ENCODE results near the gene SBNO2.
A peak's percentile ranks its signal among the peaks of the same experiment; 100 is the strongest.

The SBNO2 gene

GRCh38 chr19:1066251-1066747 lies 107.8 kb downstream of the SBNO2 start:
- H3K27me3 ChIP-seq (ENCODE audit: insufficient read depth, low read length), result no peaks in the 10 kb centered on the region
- H4K20me1 ChIP-seq (ENCODE audit: insufficient read depth, low read length), result no peaks in the 10 kb centered on the region
- no peaks in the 10 kb centered on the region for H3K9me2 ChIP-seq (ENCODE audit: low read depth, low read length)
- H3K4me1 ChIP-seq (ENCODE audit: insufficient read depth, low read length, severe bottlenecking), result peaks cover 46% of the 10 kb centered on the region
- H3K4me2 ChIP-seq (ENCODE audit: low read length), result peak overlapping the region; percentile 72
- TF ChIP-seq CTCF (IDR thresholded peaks at IDR 0.05; ENCODE audit: low read length), result no peak
- H3K9me3 ChIP-seq (ENCODE audit: low read length), result no peaks in the 10 kb centered on the region
- peak overlapping the region; percentile 86 for H3K4me3 ChIP-seq (ENCODE audit: low read depth, low read length, poor library complexity, severe bottlenecking)
- peak overlapping the region; percentile 46 for H3K27ac ChIP-seq (ENCODE audit: low read depth, low read length, poor library complexity, severe bottlenecking)
- H3F3A ChIP-seq (ENCODE audit: insufficient read depth, low read length), result no peaks in the 10 kb centered on the region
- peak overlapping the region; percentile 87 for H3K9ac ChIP-seq (ENCODE audit: low read length)
- no peak overlapping the region for H2AFZ ChIP-seq (ENCODE audit: low read length)
- H3K36me3 ChIP-seq (ENCODE audit: insufficient read depth, low read length), result peaks cover 15% of the 10 kb centered on the region
- no peaks in the 10 kb centered on the region for H3K79me2 ChIP-seq (ENCODE audit: insufficient read depth, low read length)

- TF ChIP-seq EZH2 (IDR thresholded peaks at IDR 0.05; ENCODE audit: borderline replicate concordance, low read length), result no peak
- TF ChIP-seq CTCF (IDR thresholded peaks at IDR 0.05; ENCODE audit: low read length), result no peak
- Histone ChIP-seq H3K4me1 (ENCODE audit: insufficient read depth, low read length, severe bottlenecking) (peaks cover 46% of the 10 kb centered on the region), H4K20me1 (ENCODE audit: insufficient read depth, low read length) (no peaks in the 10 kb centered on the region), H3K79me2 (ENCODE audit: insufficient read depth, low read length) (no peaks in the 10 kb centered on the region), H2AFZ (ENCODE audit: low read length) (no peak overlapping the region), H3F3A (ENCODE audit: insufficient read depth, low read length) (no peaks in the 10 kb centered on the region), H3K27me3 (ENCODE audit: insufficient read depth, low read length) (no peaks in the 10 kb centered on the region), H3K9ac (ENCODE audit: low read length) (no peak overlapping the region), H3K4me2 (ENCODE audit: low read length) (peak overlapping the region; percentile 69; the same call in 1 of the 2 replicates), H3K27ac (ENCODE audit: low read depth, low read length, poor library complexity, severe bottlenecking) (no peak overlapping the region), H3K9me2 (ENCODE audit: low read depth, low read length) (no peaks in the 10 kb centered on the region), H3K36me3 (ENCODE audit: insufficient read depth, low read length) (peaks cover 11% of the 10 kb centered on the region), H3K4me3 (ENCODE audit: low read depth, low read length, poor library complexity, severe bottlenecking) (peak overlapping the region; percentile 43), H3K9me3 (ENCODE audit: low read length) (no peaks in the 10 kb centered on the region)
These were observed 108.4 kb downstream of the SBNO2 start for GRCh38 chr19:1065606-1066109.

GRCh38 chr19:1064661-1065605 lies 109.1 kb downstream of the SBNO2 start:
- H3F3A ChIP-seq (ENCODE audit: insufficient read depth, low read length), result no peaks in the 10 kb centered on the region
- peak overlapping the region; percentile 43 for H3K4me3 ChIP-seq (ENCODE audit: low read depth, low read length, poor library complexity, severe bottlenecking)
- H3K36me3 ChIP-seq (ENCODE audit: insufficient read depth, low read length), result peaks cover 9% of the 10 kb centered on the region; the same call in 1 of the 2 replicates
- H2AFZ ChIP-seq (ENCODE audit: low read length), result no peak overlapping the region
- H3K27me3 ChIP-seq (ENCODE audit: insufficient read depth, low read length), result no peaks in the 10 kb centered on the region
- no peaks in the 10 kb centered on the region for H3K9me2 ChIP-seq (ENCODE audit: low read depth, low read length)
- H3K79me2 ChIP-seq (ENCODE audit: insufficient read depth, low read length), result no peaks in the 10 kb centered on the region
- TF ChIP-seq CTCF (IDR thresholded peaks at IDR 0.05; ENCODE audit: low read length) (peak; percentile 67), EZH2 (IDR thresholded peaks at IDR 0.05; ENCODE audit: borderline replicate concordance, low read length) (no peak)
- no peaks in the 10 kb centered on the region for H4K20me1 ChIP-seq (ENCODE audit: insufficient read depth, low read length)
- no peak overlapping the region for H3K27ac ChIP-seq (ENCODE audit: low read depth, low read length, poor library complexity, severe bottlenecking)
- peak overlapping the region; percentile 24; the same call in 1 of the 2 replicates for H3K9ac ChIP-seq (ENCODE audit: low read length)
- no peaks in the 10 kb centered on the region for H3K9me3 ChIP-seq (ENCODE audit: low read length)
- peak overlapping the region; percentile 69 for H3K4me2 ChIP-seq (ENCODE audit: low read length)
- H3K4me1 ChIP-seq (ENCODE audit: insufficient read depth, low read length, severe bottlenecking), result peaks cover 46% of the 10 kb centered on the region
